Activated naive CD4-positive, alpha-beta T cell treated with anti-CD3 and anti-CD28 coated beads, Interleukin-2, amount 50 U/mL, for 72 hours (primary cell): ENCODE data around the gene UPF2. TPM values are rescaled to one million over a fixed set of nuclear protein-coding genes. Genes with fewer than 3 reads are reported as not detected.
"Not testable (repeated sequence)": the region's sequence is repeated elsewhere in the genome, so short reads cannot be mapped to it uniquely, and the experiment has no call there.

ENCODE experiments used
- ATAC-seq, 2 donors: fragments of 150-1000 bp; cut with Tn5 transposase; 2 replicates each; pipeline ENCODE4 v1.10.0; 2021; ENCODE audit warnings: mild to moderate bottlenecking in 2 of 2, moderate library complexity in 2 of 2
- DNase-seq, 2 donors: peaks; one replicate each; pipeline ENCODE4 v3.0.0; 2021 to 2022; ENCODE audit warnings: low spot score in 2 of 2
- H3K27ac Mint-ChIP-seq, 2 donors: one replicate each; pipeline ENCODE4 v1.8.0; 2022; ENCODE audit warnings: mild to moderate bottlenecking in 2 of 2, mixed read lengths in 2 of 2
- H3K36me3 Mint-ChIP-seq, 2 donors: one replicate each; pipeline ENCODE4 v1.8.0; 2022; ENCODE audit warnings: mixed read lengths in 2 of 2
- H3K9me3 Mint-ChIP-seq, 2 donors: one replicate each; pipeline ENCODE4 v1.8.0; 2022; ENCODE audit warnings: mixed read lengths in 2 of 2
- total RNA-seq, 2 donors: library from RNA; stranded (reverse); gene quantifications; one replicate each; pipeline ENCODE4 v1.2.3, GENCODE V29; 2022

Gene UPF2
- total RNA-seq, 2 donors from 2014 or later: 40.1 to 42.8 TPM

- H3K9me3 Mint-ChIP-seq, DNase-seq, ATAC-seq: not testable (repeated sequence)
- Mint-ChIP-seq H3K36me3 (peaks cover 9 to 46% of the 10 kb centered on the region in 2 donors), H3K27ac (peak overlapping the region in 1 of 2 donors; percentile 22)
Measured at GRCh38 chr10:12013391-12013790, 29.2 kb downstream of the UPF2 start.

GRCh38 chr10:12010353-12010752 lies 32.3 kb downstream of the UPF2 start:
- ATAC-seq: no peak
- no peak for DNase-seq
- peaks cover 9 to 46% of the 10 kb centered on the region in 2 donors for H3K36me3 Mint-ChIP-seq
- H3K27ac Mint-ChIP-seq: no peak overlapping the region
- peaks cover 5 to 6% of the 10 kb centered on the region in 2 donors for H3K9me3 Mint-ChIP-seq

DNA sequence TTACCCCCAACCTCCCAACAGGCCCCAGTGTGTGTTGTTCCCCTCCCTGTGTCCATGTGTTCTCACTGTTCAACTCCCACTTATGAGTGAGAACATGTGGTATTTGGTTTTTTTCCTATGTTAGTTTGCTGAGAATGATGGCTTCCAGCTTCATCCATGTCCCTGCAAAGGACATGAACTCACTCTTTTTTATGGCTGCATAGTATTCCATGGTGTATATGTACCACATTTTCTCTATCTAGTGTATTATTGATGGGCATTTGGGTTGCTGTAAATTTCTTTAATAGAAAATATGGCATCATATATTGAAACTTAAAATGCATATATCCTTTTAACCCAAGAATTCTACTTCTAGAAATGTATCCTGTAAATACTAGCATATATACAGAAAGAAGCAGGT lies 33.8 kb downstream of the UPF2 start:
- not testable (repeated sequence) for DNase-seq, H3K9me3 Mint-ChIP-seq, H3K27ac Mint-ChIP-seq, ATAC-seq
- peaks cover 9 to 46% of the 10 kb centered on the region in 2 donors for H3K36me3 Mint-ChIP-seq

GRCh38 chr10:12006671-12007070 lies 35.9 kb downstream of the UPF2 start:
- H3K36me3 Mint-ChIP-seq: peaks cover 9 to 53% of the 10 kb centered on the region in 2 donors
- H3K27ac Mint-ChIP-seq: no peak overlapping the region
- ATAC-seq: no peak
- H3K9me3 Mint-ChIP-seq: peaks cover 5 to 6% of the 10 kb centered on the region in 2 donors
- DNase-seq: no peak

DNA sequence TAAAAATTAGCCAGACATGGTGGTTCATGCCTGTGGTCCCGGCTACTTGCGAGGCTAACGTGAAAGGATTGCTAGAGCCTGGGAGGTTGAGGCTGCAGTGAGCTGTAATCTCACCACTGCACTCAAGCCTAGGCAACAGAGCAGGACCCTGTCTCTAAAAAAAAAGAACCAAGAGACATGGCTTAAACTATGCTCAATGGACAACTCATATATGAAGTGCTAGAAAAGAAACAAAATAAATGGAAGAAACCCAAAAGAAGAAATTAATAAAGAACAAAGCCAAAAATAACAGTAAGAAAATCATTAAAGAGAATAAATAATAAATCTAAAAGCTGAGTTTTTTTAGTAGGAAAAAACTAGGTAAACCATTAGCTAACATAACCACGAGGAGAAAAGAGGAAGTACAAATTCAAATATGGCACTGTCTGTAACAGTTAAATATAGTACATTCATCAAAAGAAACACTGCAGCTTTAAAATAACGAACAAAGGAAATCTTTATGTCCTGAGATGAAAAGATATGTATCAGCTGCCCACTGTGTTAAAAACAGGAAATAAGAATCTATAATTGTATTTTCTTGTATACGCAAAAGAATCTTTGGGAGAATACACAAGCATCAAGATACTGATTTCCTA lies 48.7 kb downstream of the UPF2 start:
- Mint-ChIP-seq H3K27ac (peak overlapping the region; percentile 37 to 81), H3K9me3 (no peaks in the 10 kb centered on the region), H3K36me3 (peaks cover 0 to 36% of the 10 kb centered on the region in 2 donors)
- ATAC-seq: no peak
- DNase-seq: no peak

DNA sequence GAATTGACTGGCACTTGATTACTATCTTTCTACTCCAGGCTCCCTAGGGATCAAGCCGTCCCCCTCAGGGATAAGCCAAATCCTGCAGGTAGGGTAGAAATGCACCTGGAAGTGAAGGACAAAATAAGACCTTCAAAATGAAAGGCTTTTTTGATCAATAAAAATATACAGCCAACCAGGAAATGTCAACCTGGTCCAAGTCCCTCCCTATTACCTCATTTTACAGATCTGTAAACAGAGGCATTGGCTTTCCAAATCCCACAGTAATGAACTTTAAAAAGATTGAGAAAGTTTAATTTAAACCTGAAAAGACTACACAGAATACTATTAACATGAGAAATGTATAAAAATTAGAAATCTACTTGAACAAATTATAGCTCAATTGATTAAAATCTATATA lies 53.7 kb downstream of the UPF2 start:
- DNase-seq: no peak
- Mint-ChIP-seq H3K9me3 (no peaks in the 10 kb centered on the region), H3K36me3 (peaks cover 0 to 22% of the 10 kb centered on the region in 2 donors), H3K27ac (no peak overlapping the region)
- no peak for ATAC-seq

- Mint-ChIP-seq H3K27ac (peak overlapping the region; percentile 2 to 33), H3K9me3 (no peaks in the 10 kb centered on the region), H3K36me3 (peaks cover 0 to 13% of the 10 kb centered on the region in 2 donors)
- DNase-seq (peak in 1 of 2 donors; percentile 74), ATAC-seq (peak in 1 of 2 donors; percentile 58)
Measured at GRCh38 chr10:11986593-11987216, 55.9 kb downstream of the UPF2 start.

- H3K36me3 Mint-ChIP-seq: peaks cover 8 to 20% of the 10 kb centered on the region in 2 donors
- no peaks in the 10 kb centered on the region for H3K9me3 Mint-ChIP-seq
- H3K27ac Mint-ChIP-seq: no peak overlapping the region
- no peak for ATAC-seq
- DNase-seq: no peak
Measured at GRCh38 chr10:11982253-11982652, 60.4 kb downstream of the UPF2 start.

DNA sequence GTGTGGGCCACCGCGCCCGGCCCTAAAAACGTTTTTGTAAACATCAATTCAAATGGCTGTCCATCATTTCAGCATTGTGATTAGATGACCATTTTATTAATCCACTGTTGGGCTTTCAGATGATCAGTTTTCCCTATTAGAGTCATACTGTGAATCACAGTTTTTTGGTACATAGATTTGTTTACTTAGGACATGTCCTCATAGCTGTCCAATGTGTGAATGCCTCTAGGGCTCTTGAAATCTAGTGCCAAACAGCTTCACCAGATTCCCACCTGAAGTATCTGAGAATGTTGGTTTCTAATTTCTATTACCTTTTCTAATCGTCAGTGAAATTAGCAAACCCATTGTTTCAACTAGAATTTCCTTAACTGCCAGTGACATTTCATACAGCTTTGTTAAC lies 66.8 kb downstream of the UPF2 start:
- H3K36me3 Mint-ChIP-seq: peaks cover 28 to 52% of the 10 kb centered on the region in 2 donors
- peaks cover 0 to 4% of the 10 kb centered on the region in 2 donors for H3K9me3 Mint-ChIP-seq
- DNase-seq (no peak), ATAC-seq (no peak)
- H3K27ac Mint-ChIP-seq: no peak overlapping the region

DNA sequence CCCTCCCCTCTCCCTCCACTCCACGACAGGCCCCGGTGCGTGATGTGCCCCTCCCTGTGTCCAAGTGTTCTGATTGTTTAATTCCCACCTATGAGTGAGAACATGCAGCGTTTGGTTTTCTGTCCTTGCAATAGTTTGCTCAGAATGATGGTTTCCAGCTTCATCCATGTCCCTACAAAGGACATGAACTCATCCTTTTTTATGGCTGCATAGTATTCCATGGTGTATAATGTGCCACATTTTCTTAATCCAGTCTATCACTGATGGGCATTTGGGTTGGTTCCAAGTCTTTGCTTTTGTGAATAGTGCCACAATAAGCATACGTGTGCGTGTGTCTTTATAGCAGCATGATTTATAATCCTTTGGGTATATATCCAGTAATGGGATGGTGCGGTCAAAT lies 70.1 kb downstream of the UPF2 start:
- ATAC-seq, DNase-seq, H3K9me3 Mint-ChIP-seq, H3K27ac Mint-ChIP-seq: not testable (repeated sequence)
- peaks cover 20 to 45% of the 10 kb centered on the region in 2 donors for H3K36me3 Mint-ChIP-seq

- DNase-seq: no peak
- no peak for ATAC-seq
Measured at GRCh38 chr10:11962176-11962575, 80.4 kb downstream of the UPF2 start.

GRCh38 chr10:11961771-11962170 lies 80.8 kb downstream of the UPF2 start:
- DNase-seq (no peak), ATAC-seq (no peak)
- peaks cover 5 to 19% of the 10 kb centered on the region in 2 donors for H3K36me3 Mint-ChIP-seq
- no peak overlapping the region for H3K27ac Mint-ChIP-seq
- H3K9me3 Mint-ChIP-seq: no peaks in the 10 kb centered on the region

More at GRCh38 chr10:11962176-11962575, 80.4 kb downstream of the UPF2 start:
- peaks cover 5 to 22% of the 10 kb centered on the region in 2 donors for H3K36me3 Mint-ChIP-seq
- H3K9me3 Mint-ChIP-seq: no peaks in the 10 kb centered on the region
- H3K27ac Mint-ChIP-seq: peak overlapping the region in 1 of 2 donors; percentile 72

DNA sequence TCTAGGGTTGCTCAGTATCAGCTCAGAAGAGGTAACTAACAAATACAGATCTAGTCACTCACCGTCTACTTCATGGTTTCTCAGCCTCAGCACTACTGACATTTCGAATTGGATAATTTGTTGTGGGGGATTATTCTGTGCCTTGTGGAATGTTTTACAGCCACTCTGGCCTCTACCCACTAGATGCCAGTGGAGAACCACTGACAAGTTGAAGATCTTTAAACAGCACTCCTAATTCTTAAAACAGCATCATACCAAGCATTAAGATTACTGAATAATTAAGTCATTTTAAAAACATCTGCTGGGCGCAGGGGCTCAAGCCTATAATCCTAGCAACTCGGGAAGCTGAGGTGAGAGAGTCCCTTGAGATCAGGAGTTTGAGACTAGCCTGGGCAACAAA lies 82.6 kb downstream of the UPF2 start:
- no peak for ATAC-seq
- no peak for DNase-seq
- no peaks in the 10 kb centered on the region for H3K9me3 Mint-ChIP-seq
- H3K36me3 Mint-ChIP-seq: peaks cover 14 to 26% of the 10 kb centered on the region in 2 donors
- H3K27ac Mint-ChIP-seq: no peak overlapping the region

DNA sequence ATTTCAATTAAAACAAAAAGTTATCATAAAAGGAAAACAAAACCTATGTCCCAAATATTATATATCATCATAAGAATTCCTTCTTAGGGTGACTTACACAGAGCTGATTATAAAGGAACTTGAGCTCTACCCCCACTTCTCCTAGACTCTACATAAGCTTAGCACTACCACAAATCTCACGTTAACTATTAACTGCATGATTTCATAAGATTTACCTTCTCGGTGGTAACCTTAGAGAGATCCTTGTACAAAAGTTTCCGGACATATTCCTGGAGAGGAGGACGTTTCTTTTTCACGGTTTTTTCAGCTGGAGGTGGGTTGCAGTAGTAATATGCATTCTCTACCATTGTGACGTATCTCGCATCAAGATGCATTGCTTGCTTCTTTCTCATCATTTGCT lies 83.7 kb downstream of the UPF2 start:
- H3K27ac Mint-ChIP-seq: no peak overlapping the region
- H3K9me3 Mint-ChIP-seq: no peaks in the 10 kb centered on the region
- DNase-seq (no peak), ATAC-seq (no peak)
- peaks cover 14 to 26% of the 10 kb centered on the region in 2 donors for H3K36me3 Mint-ChIP-seq

GRCh38 chr10:11951695-11952094 lies 90.9 kb downstream of the UPF2 start:
- no peak for DNase-seq
- Mint-ChIP-seq H3K36me3 (peaks cover 9 to 30% of the 10 kb centered on the region in 2 donors), H3K27ac (no peak overlapping the region), H3K9me3 (no peaks in the 10 kb centered on the region)
- no peak for ATAC-seq

GRCh38 chr10:11950325-11951018 lies 92.1 kb downstream of the UPF2 start:
- Mint-ChIP-seq H3K27ac (no peak overlapping the region), H3K36me3 (peaks cover 5 to 19% of the 10 kb centered on the region in 2 donors), H3K9me3 (no peaks in the 10 kb centered on the region)
- DNase-seq (no peak), ATAC-seq (no peak)

GRCh38 chr10:11949152-11949551 lies 93.5 kb downstream of the UPF2 start:
- H3K27ac Mint-ChIP-seq: no peak overlapping the region
- ATAC-seq: no peak

More at GRCh38 chr10:11949152-11949551, 93.5 kb downstream of the UPF2 start:
- peaks cover 4 to 15% of the 10 kb centered on the region in 2 donors for H3K36me3 Mint-ChIP-seq
- H3K9me3 Mint-ChIP-seq: no peaks in the 10 kb centered on the region
- DNase-seq: no peak
